HCT116 (cell line): ENCODE data around the gene PDE6A. TPM values are rescaled to one million over a fixed set of nuclear protein-coding genes. Genes with fewer than 3 reads are reported as not detected.

Experiments used
- ATAC-seq: fragments of 200-7000 bp; cut with Tn5 transposase; 2 replicates; pipeline ENCODE4 v1.9.1; 2020; ENCODE audit warnings: mild to moderate bottlenecking, moderate library complexity
- BruUV-seq: library from RNA; stranded (reverse); fragments of 400-500 nt; replicated peaks from 2 replicates; lab custom pipeline; 2021; lab: Mats Ljungman, UMichigan
- CTCF ChIA-PET: fragments of 300-600 bp; sonication (Branson Sonifier 250); formaldehyde crosslinking; loops from one replicate; lab custom pipeline; 2021; ENCODE audit warnings: antibody characterized with exemption; lab: Charles Lee
- POLR2A ChIA-PET: fragments of 300-600, 350-600 bp; sonication (Branson Sonifier 250); formaldehyde crosslinking; loops from one replicate; lab custom pipeline; 2021; ENCODE audit warnings: antibody characterized with exemption; lab: Charles Lee
- RAD21 ChIA-PET, 2 experiments: fragments of 300-600 bp; sonication (Branson Sonifier 250); formaldehyde crosslinking; loops; one replicate each; lab custom pipeline; 2023; ENCODE audit warnings: low total read pairs in 2 of 2; ENCODE audit not compliant: uncharacterized antibody in 2 of 2, unreplicated experiment in 2 of 2, low non-redundant PET in 1 of 2; lab: Charles Lee
- DNase-seq: peaks from one replicate; pipeline ENCODE4 v3.0.0-alpha.2; 2010; ENCODE audit warnings: low read depth, low spot score
- H2AFZ ChIP-seq: fragments of 200-600 bp; shearing (Covaris generic), sonication (generic); 2 replicates; pipeline ENCODE4 v1.6.1; 2017; ENCODE audit warnings: low read depth, mixed run types, mixed read lengths, antibody characterized with exemption, low read length; ENCODE audit not compliant: poor library complexity, severe bottlenecking
- H3K27ac ChIP-seq: 2 replicates; pipeline ENCODE4 v1.5.1; 2012; ENCODE audit warnings: low read depth, low read length
- H3K27me3 ChIP-seq: fragments of 200-600 bp; sonication (generic); 2 replicates; pipeline ENCODE4 v1.6.1; 2016; ENCODE audit warnings: mixed run types, low read length, mixed read lengths; ENCODE audit not compliant: insufficient read depth
- H3K36me3 ChIP-seq, 2 experiments: fragments of 200-500 bp in 1 of 2; fragments of 200-600 bp in 1 of 2; sonication (Bioruptor generic) in 1 of 2; sonication (generic) in 1 of 2; 2 replicates each; pipeline versions ENCODE4 v1.5.1 to v1.6.1; 2014 to 2016; ENCODE audit warnings: low read length in 2 of 2, inconsistent platforms in 1 of 2, mixed read lengths in 1 of 2, mixed run types in 1 of 2; ENCODE audit not compliant: insufficient read depth in 2 of 2, control insufficient read depth in 1 of 2
- H3K4me1 ChIP-seq, 2 experiments: fragments of 200-600 bp in 1 of 2; sonication (generic) in 1 of 2; 2 replicates each; pipeline versions ENCODE4 v1.5.1 to v1.6.1; 2012 to 2017; ENCODE audit warnings: low read length in 2 of 2, inconsistent platforms in 1 of 2, mild to moderate bottlenecking in 1 of 2, mixed read lengths in 1 of 2, mixed run types in 1 of 2, moderate library complexity in 1 of 2; ENCODE audit not compliant: insufficient read depth in 2 of 2, control insufficient read depth in 1 of 2
- H3K4me2 ChIP-seq: fragments of 200-600 bp; sonication (generic); 2 replicates; pipeline ENCODE4 v1.6.1; 2017; ENCODE audit warnings: mixed run types, low read length, mixed read lengths
- H3K4me3 ChIP-seq, 2 experiments: fragments of 200-600 bp in 1 of 2; sonication (generic) in 1 of 2; replicated peaks in 1 of 2; 2 replicates each; pipeline ENCODE4 v1.5.1; 2011 to 2016; ENCODE audit warnings: low read length in 2 of 2, control low read depth in 1 of 2, low read depth in 1 of 2, mild to moderate bottlenecking in 1 of 2, mixed read lengths in 1 of 2, mixed run types in 1 of 2
- H3K79me2 ChIP-seq: fragments of 200-600 bp; sonication (generic); 2 replicates; pipeline ENCODE4 v1.6.1; 2017; ENCODE audit warnings: mild to moderate bottlenecking, mixed run types, low read length, moderate library complexity, mixed read lengths; ENCODE audit not compliant: insufficient read depth
- H3K9ac ChIP-seq: fragments of 200-600 bp; sonication (generic); 2 replicates; pipeline ENCODE4 v1.6.1; 2016; ENCODE audit warnings: low read length, mixed read lengths
- H3K9me2 ChIP-seq: fragments of 200-600 bp; sonication (generic), shearing (Covaris generic); 2 replicates; pipeline ENCODE4 v1.6.1; 2017; ENCODE audit warnings: mixed run types, mild to moderate bottlenecking, moderate library complexity; ENCODE audit not compliant: insufficient read depth
- H3K9me3 ChIP-seq, 2 experiments: fragments of 200-500 bp in 1 of 2; fragments of 200-600 bp in 1 of 2; sonication (Bioruptor generic) in 1 of 2; sonication (generic) in 1 of 2; 2 replicates each; pipeline ENCODE4 v1.6.1; 2014 to 2017; ENCODE audit warnings: low read length in 2 of 2, mixed read lengths in 2 of 2, inconsistent platforms in 1 of 2, low read depth in 1 of 2, mild to moderate bottlenecking in 1 of 2, mixed run types in 1 of 2, moderate library complexity in 1 of 2; ENCODE audit not compliant: control insufficient read depth in 1 of 2, insufficient read depth in 1 of 2
- H4K20me1 ChIP-seq: fragments of 200-600 bp; sonication (generic), shearing (Covaris generic); 2 replicates; pipeline ENCODE4 v1.6.1; 2017; ENCODE audit warnings: mixed run types, mild to moderate bottlenecking, moderate library complexity; ENCODE audit not compliant: insufficient read depth
- ATF3 ChIP-seq: IDR thresholded peaks from 2 replicates; pipeline ENCODE4 v1.6.1; 2012
- CEBPB ChIP-seq: IDR thresholded peaks from 2 replicates; pipeline ENCODE4 v1.6.1; 2012; ENCODE audit warnings: low read depth
- CTCF ChIP-seq, 3 experiments: fragments of 200-600 bp in 1 of 3; sonication (generic) in 1 of 3; IDR thresholded peaks in 2 of 3; conservative IDR thresholded peaks in 1 of 3; 2 replicates each; pipeline ENCODE4 v1.5.1; 2012 to 2017; ENCODE audit warnings: low read depth in 2 of 3, low read length in 2 of 3, antibody characterized with exemption in 1 of 3, borderline replicate concordance in 1 of 3, control low read depth in 1 of 3, mild to moderate bottlenecking in 1 of 3, mixed read lengths in 1 of 3, mixed run types in 1 of 3, moderate library complexity in 1 of 3; ENCODE audit not compliant: insufficient read depth in 1 of 3
- ELF1 ChIP-seq: IDR thresholded peaks from 2 replicates; pipeline ENCODE4 v1.6.1; 2012; ENCODE audit warnings: low read depth, borderline replicate concordance
- FOSL1 ChIP-seq: IDR thresholded peaks from 2 replicates; pipeline ENCODE4 v1.6.1; 2012; ENCODE audit warnings: low read depth
- JUND ChIP-seq: IDR thresholded peaks from 2 replicates; pipeline ENCODE4 v1.6.1; 2012
- MAX ChIP-seq: IDR thresholded peaks from 2 replicates; pipeline ENCODE4 v1.6.1; 2012
- POLR2AphosphoS5 ChIP-seq: IDR thresholded peaks from 2 replicates; pipeline ENCODE4 v1.6.1; 2011; ENCODE audit warnings: mild to moderate bottlenecking, low read depth, low read length, moderate library complexity
- RAD21 ChIP-seq: IDR thresholded peaks from 2 replicates; pipeline ENCODE4 v1.6.1; 2012; ENCODE audit warnings: low read depth, mild to moderate bottlenecking
- SIN3A ChIP-seq: IDR thresholded peaks from 2 replicates; pipeline ENCODE4 v1.6.1; 2012; ENCODE audit warnings: low read depth
- SRF ChIP-seq: IDR thresholded peaks from 2 replicates; pipeline ENCODE4 v1.6.1; 2012; ENCODE audit warnings: low read depth
- TCF7L2 ChIP-seq: IDR thresholded peaks from 2 replicates; pipeline ENCODE4 v1.7.0; 2011; ENCODE audit warnings: borderline replicate concordance, inconsistent platforms; ENCODE audit not compliant: insufficient read depth, insufficient read length; ENCODE audit errors: extremely low read depth
- YY1 ChIP-seq: IDR thresholded peaks from 2 replicates; pipeline ENCODE4 v1.6.1; 2011; ENCODE audit warnings: low read length, low read depth, moderate library complexity, mild to moderate bottlenecking; ENCODE audit not compliant: insufficient replicate concordance; ENCODE audit errors: extremely low read depth
- ZBTB33 ChIP-seq: IDR thresholded peaks from 2 replicates; pipeline ENCODE4 v1.6.1; 2011; ENCODE audit warnings: mild to moderate bottlenecking, low read length, moderate library complexity; ENCODE audit not compliant: insufficient replicate concordance; ENCODE audit errors: extremely low read depth
- ZFX ChIP-seq: fragments of 450-650 bp; IDR thresholded peaks from 2 replicates; pipeline ENCODE4 v1.6.1; 2017
- intact Hi-C: fragments of 100-400 bp; cut with micrococcal nuclease; formaldehyde crosslinking; loops from 2 replicates; pipeline ENCODE4 v1.10.0; 2022
- total RNA-seq: library from RNA; stranded (reverse); gene quantifications from one replicate; pipeline ENCODE4 v1.2.1, GENCODE V29; 2021; ENCODE audit not compliant: unreplicated experiment

Gene PDE6A
- total RNA-seq, 1 experiment from 2014 or later, result not detected

GRCh38 chr5:149871471-149871870, 73.1 kb downstream of the PDE6A start:
- Histone ChIP-seq H3K4me1 (no peaks in the 10 kb centered on the region), H3K4me3 (no peak overlapping the region), H4K20me1 (no peaks in the 10 kb centered on the region), H3K36me3 (no peaks in the 10 kb centered on the region), H3K9ac (no peak overlapping the region), H2AFZ (no peak overlapping the region), H3K27ac (no peak overlapping the region), H3K9me2 (no peaks in the 10 kb centered on the region), H3K9me3 (no peaks in the 10 kb centered on the region), H3K27me3 (peaks cover 12% of the 10 kb centered on the region; the same call in 1 of the 2 replicates), H3K79me2 (no peaks in the 10 kb centered on the region), H3K4me2 (no peak overlapping the region)
- ChIA-PET CTCF (no interaction called here), RAD21 (no interaction called here), POLR2A (no interaction called here)
- DNase-seq (no peak), ATAC-seq (no peak)
- intact Hi-C loops, result no loop called here
- TF ChIP-seq ATF3 (no peak), ZFX (no peak), SRF (no peak), FOSL1 (no peak), MAX (no peak), ELF1 (no peak), CEBPB (no peak), ZBTB33 (no peak), JUND (no peak), TCF7L2 (no peak), SIN3A (no peak), YY1 (no peak), POLR2AphosphoS5 (no peak), CTCF (IDR thresholded peaks at IDR 0.05 in 2 of 3, conservative IDR thresholded peaks at IDR 0.05 in 1 of 3; ENCODE audit: borderline replicate concordance in 1 of 3, insufficient read depth in 1 of 3, low read depth in 2 of 3, low read length in 2 of 3) (no peak), RAD21 (no peak)
- BruUV-seq, result no TSS peak
